Stimulated activated CD4-positive, alpha-beta T cell treated with anti-CD3 and anti-CD28 coated beads, Interleukin-12 subunit alpha, Interleukin-12 subunit beta, amount 100 ng/mL, for 24 hours (primary cell): Measurements from ENCODE around the gene UPF1.
"Not testable (repeated sequence)": the region's sequence is repeated elsewhere in the genome, so short reads cannot be mapped to it uniquely, and the experiment has no call there.

Experiments
- DNase-seq, 2 experiments: peaks; one replicate each; pipeline ENCODE4 v3.0.0-alpha.2; 2020; ENCODE audit warnings: low read depth in 2 of 2

UPF1 gene

GRCh38 chr19:18898607-18899408 is 67.0 kb downstream of the UPF1 start:
- DNase-seq: no peak

GRCh38 chr19:18899624-18900560 is 68.1 kb downstream of the UPF1 start:
- no peak for DNase-seq

DNA sequence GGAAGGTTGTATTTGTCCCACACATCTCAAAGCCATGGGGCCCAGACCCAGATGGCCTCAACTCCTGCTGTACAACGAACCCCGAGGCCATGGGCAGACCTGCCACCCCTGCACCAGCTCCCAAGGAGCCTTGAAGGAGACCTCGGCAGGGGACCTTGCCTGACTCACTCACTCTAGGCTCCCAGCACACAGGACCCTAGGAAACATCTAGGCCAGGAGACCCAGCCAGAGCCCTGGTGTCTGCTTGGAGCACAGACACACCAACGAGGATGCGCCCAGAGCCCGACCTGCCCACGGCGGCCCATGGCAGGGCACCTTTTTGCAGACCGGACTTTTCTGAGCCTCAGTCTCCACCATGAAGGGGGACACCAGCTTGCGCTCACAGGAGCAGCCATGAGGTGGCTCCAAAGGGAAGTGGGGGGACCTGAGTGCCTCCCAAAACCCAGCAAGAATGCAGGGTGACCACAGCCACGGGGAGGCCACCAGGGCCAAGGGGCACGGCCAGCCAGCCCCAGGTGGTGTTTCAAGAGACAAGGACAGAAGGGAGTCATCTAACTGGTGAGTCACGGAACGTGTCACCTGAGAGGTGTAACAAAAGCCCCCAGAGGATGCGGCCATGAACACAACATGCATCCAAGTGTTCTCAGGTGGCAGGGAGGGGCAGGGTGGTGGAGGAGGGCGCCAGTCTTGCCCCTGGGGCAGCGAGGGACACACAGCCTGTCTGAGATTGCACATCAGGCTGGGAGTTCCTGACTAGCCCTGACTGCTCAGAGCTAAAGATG is 69.1 kb downstream of the UPF1 start:
- DNase-seq: no peak

DNA sequence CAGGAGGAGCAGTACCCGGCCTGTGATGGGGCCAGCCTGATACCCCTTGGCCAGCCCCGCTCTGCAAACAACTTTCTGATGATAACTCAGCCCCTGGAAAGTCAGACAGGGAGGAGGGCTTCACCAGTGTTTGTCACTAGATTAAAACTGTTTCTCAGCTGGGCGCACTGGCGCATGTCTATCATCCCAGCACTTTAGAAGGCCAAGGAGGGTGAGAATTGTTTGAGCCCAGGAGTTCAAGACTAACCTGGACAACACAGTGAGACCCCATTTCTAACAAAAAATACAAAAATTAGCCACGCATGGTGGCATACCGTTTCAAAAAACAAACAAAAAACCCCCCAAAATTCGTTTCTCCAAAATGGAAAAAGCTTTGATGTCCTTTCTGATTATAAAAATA is 69.7 kb downstream of the UPF1 start:
- no peak for DNase-seq

DNA sequence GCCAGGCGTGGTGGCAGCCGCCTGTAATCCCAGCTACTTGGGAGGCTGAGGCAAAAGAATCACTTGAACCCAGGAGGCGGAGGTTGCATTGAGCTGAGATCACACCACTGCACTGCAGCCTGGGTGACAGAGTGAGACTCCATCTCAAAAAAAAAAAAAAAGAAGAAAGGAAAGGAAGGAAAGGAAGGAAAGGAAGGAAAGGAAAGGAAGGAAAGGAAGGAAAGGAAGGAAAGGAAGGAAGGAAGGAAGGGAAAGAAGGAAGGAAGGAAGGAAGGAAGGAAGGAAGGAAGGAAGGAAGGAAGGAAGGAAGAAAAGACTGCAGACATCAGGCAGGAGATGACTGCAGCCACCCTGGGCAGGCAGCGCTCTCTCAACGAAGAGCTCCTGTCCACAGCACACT is 70.8 kb downstream of the UPF1 start:
- not testable (repeated sequence) for DNase-seq

DNA sequence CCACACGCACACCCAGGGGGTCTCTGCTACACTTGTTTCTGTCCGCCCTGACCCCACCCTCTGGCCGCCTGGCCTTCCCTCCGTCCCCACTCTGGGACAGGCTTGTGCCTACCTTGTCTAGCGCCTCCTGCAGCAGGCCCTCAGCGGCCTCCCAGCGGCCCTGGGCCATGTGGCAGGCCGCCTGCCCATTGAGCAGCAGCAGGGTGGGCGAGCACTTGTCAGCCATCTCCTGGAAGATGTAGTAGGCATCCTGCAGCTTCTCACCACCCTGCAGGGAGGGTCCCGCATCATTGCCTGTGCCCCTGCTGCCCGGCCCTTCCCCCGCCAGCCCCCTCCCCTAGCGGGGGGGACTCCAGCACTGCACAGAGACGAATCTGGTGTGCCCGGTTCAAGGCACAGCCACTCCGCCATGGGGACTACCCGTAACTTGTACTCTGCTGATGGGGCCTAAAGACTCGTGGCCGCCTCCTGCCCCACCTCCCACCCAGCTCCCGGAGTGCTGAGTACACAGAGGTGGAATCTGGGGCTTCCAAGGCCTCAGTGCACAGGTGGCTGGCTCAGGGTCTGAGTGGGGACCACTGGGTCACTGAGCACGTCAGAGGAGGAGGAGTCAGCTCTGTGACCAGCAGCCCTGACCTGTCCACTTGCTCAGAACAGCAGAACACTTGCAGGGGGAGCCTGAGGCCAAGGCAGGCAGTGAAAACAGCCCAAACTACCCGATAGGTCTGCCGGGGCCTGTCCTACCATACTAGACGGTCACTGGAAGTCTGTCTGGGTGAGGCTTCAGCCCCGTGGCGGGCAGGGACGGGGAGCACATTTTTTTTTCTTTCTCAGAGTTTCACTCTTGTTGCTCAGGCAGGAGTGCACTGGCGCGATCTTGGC is 71.6 kb downstream of the UPF1 start:
- DNase-seq: no peak

DNA sequence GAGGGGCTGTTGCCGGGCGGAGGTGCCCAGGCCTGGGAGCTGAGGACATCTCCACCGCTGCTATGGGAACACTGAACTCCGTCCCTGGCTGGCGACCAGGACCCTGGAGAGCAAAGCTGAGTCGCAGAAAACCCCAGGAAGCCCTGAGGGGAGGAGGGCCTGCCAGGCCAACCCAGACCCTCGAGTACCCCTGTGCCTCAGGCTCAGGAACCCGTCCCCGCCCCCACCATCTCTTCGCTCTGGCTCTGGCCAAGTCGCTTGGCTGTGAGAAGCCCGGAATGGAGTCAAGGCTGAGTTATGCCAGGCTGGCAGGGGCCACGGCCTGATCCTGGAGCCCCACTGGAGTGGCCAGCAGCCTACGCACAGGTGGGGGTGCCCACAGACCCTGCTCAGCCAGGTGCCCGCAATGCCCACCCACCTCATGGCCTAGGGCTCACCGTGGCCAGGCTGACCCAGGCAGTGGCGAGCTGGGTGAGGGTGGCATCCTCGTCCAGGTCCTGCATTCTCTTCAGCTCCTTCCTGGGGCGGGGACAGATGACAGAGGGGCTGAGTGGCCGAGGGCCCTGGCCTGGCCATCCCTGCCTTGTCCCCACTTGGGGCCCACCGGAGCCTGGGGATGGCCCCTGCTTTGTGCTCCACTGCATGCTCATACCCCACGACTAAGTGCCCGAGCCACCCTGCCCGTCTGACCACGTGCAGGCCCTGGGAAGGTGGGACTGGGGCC is 72.7 kb downstream of the UPF1 start:
- no peak for DNase-seq

GRCh38 chr19:18905058-18905456 is 73.3 kb downstream of the UPF1 start:
- DNase-seq: no peak

GRCh38 chr19:18905513-18906236 is 73.9 kb downstream of the UPF1 start:
- no peak for DNase-seq

DNA sequence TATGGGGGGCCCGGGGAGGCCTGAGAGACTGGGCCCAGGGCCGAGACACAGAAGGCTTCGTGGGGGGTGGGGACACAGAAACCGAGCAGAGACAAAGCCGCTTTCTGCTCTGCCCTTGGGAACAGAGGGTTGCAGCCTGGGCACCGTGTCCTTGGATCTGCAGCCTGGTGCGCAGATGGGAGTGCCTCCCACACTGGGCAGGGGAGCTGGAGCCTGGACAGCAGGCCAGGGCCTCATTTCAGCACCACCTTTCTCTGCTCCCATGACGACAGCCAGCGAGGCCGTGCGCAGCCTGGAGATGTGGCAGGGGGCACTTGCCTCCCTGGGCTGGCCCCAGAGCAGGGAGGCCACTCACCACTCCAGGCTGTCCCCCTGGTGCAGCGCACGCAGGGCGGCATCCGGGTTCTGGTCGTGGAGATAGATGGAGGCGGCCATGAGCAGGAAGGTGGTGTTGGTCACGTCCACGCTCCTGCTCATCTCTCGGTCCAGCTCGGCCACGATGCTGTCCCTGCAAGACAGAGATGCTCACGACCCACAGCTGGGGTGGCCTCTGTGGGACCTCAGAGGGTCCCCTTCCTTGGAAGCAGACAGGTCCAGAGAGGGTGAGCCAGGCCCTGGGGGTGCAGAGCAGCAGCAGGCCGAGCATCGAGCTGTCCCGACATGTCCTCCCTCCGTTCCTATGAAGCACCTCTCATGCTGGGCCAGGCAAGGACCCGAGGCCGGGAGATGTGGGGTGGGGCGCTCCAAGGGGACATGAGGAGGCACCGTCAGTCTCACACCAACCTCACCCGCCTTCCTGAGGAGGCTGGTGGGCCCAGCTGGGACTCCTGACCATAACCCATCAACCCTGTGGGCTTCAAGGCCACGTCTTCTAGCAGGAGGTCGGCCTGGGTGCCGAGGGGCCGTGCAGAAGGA is 75.1 kb downstream of the UPF1 start:
- DNase-seq: no peak

- DNase-seq: no peak
Measured at GRCh38 chr19:18908917-18909619, 77.3 kb downstream of the UPF1 start.

DNA sequence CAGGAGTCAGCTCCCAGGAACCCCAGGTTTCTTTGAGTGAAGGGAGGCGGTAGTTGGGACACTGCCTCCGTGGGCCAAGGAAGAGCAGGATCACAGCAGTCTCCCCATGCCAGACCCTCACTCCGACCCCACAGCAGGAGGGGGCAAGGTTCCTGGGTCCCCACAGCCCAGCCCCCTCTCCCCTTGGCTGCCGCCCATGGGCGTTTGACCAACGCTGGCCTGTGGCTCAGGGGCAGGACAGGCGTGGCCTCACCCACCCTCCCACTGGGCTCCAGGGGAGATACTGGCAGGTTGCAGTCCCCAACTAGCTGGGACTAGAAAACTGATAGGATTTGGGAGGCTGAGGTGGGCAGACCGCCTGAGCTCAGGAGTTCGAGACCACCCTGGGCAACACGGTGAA is 78.3 kb downstream of the UPF1 start:
- DNase-seq: no peak

DNA sequence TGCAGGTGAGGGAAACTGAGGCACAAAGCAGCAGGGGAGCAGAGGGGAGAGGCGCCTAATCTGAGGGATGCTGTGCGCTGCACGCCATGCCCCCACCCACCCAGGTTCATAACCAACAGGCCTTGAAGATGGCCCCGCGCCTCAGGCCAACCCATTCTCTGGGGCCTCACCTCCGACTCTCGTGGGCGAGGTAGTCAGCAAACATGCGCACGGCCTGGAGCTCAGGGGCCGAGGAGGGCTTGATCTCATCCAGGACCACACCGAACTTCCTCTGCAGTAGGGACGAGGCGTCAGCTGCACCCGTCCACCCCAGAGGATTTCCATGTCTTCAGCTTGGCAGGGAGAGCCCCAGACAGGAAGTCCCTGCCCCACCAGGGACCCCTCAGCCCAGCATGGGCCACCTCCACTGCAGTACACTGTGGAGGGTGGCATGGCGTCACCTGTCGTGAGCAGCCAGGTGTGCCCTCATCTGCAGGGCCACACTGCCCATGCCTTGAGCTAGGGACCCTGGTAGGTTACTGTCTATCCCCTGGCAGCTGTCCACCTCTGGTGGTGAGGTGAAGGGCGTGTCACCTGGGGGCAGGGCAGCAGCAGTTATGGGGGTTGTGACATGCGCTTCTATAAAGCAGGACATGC is 79.2 kb downstream of the UPF1 start:
- no peak for DNase-seq

DNA sequence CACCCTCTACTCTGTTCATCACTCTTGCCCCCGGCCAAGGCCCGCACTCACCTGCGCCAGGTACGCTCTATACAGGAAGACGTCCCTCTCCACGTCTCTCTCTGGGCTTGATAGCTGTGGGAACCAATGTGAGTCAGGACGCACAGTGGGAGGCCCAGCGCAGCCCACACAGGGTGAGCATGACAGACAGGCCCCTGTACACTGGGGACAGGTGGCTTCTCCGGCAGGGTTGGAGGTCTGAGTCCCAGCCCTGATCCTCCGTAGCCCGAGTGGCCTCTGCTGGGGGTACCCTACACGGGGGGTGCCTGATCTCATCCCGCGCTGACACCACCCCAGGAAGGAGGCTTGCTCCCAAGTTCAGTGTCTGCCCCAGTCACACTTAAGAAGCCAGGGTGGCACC is 81.2 kb downstream of the UPF1 start:
- no peak for DNase-seq

GRCh38 chr19:18913466-18913865 is 81.7 kb downstream of the UPF1 start:
- DNase-seq: no peak

DNA sequence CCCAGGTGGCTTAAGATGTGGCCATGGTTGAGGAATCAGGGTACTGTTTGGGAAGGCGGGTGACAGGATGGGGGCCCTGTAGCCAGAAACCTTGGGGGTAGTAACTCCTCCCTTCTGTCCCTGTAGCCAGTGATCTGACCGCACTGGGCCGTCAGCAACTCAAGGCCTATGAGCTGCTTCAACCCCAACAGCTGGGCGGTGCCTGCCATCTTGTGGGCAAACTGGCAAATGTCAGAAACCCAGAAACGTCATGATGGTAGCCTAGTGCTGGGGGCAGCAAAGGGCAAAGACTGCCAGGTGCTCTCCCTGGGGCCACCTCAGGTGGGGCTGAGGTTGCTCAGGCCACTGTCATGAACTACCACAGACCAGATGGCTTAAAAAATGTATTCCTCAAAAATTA is 83.9 kb downstream of the UPF1 start:
- no peak for DNase-seq

- not testable (repeated sequence) for DNase-seq
Measured at GRCh38 chr19:18917593-18917992, 85.8 kb downstream of the UPF1 start.
